HFF-Myc (cell line): Measurements from ENCODE around the gene ERMN.
"Not testable (repeated sequence)": the region's sequence is repeated elsewhere in the genome, so short reads cannot be mapped to it uniquely, and the experiment has no call there.

Source experiments
- DNase-seq: peaks from one replicate; pipeline ENCODE4 v3.0.0-alpha.2; 2011; ENCODE audit warnings: low read depth; ENCODE audit errors: extremely low read depth
- H3K4me3 ChIP-seq: replicated peaks from 2 replicates; pipeline ENCODE4 v1.5.1; 2011; ENCODE audit warnings: low read depth, mild to moderate bottlenecking, control low read depth, low read length
- CTCF ChIP-seq: IDR thresholded peaks from 2 replicates; pipeline ENCODE4 v1.5.1; 2012; ENCODE audit warnings: mild to moderate bottlenecking, low read depth, low read length, control low read depth; ENCODE audit errors: missing control alignments

ERMN gene

GRCh38 chr2:157361526-157361925, 35.9 kb upstream of the ERMN start:
- DNase-seq: no peak
- no peak overlapping the region for H3K4me3 ChIP-seq
- no peak for TF ChIP-seq CTCF

DNA sequence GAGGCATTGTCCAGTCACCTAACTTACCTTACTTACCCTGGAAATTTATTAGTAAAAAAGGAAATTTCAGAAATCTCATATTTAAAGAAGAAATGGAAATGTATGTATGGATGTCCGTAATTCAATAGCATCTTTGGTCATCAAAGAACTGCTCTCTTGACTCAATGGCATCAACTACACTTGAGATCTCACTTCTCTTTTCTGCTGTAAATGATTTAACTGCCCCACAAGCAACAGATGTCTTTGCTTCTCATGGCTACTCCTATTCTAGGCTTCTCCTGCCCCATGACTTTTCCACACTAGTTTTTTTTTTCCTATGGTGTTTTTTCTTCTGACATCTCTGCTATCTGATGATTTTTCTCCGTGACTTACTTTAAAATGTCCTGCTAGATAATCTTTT, 34.0 kb upstream of the ERMN start:
- H3K4me3 ChIP-seq: no peak overlapping the region
- no peak for DNase-seq
- no peak for TF ChIP-seq CTCF

- H3K4me3 ChIP-seq: no peak overlapping the region
- no peak for TF ChIP-seq CTCF
- peak; percentile 2 for DNase-seq
Observed at GRCh38 chr2:157355618-157356017, 30.0 kb upstream of the ERMN start.

GRCh38 chr2:157349949-157350515, 24.4 kb upstream of the ERMN start:
- DNase-seq: no peak
- no peak overlapping the region for H3K4me3 ChIP-seq
- no peak for TF ChIP-seq CTCF

DNA sequence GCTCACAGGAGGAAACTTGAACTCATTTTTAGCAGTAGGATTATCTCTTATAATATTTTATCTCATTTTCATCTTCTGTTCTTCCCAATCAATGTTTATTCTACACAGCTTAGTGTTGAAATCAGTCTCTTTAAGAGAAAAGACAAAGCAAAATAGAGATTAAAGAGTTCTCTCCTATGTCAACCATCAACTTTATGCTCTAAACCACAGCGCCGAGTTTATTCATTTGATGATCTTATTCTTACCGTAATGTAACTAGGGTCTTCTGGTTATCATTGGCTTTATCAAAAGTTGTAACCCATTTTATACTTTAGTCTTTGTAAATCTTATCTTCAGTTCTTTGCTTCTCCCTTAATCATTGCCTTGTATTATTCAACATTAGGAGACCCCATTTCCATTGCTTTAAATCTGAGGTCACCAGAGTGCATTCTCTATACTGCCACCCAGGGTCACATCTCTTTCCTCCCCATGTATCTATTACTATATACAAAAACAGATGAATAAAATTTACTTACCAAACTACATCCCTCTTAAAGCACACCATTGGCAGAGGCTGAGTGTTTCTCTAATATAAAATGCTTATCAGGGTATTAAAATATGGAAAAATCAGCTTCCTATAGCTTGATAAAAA, 22.8 kb upstream of the ERMN start:
- no peak for TF ChIP-seq CTCF
- no peak for DNase-seq
- no peak overlapping the region for H3K4me3 ChIP-seq

- DNase-seq: no peak
- no peak overlapping the region for H3K4me3 ChIP-seq
- no peak for TF ChIP-seq CTCF
Observed at GRCh38 chr2:157345647-157346389, 20.2 kb upstream of the ERMN start.

DNA sequence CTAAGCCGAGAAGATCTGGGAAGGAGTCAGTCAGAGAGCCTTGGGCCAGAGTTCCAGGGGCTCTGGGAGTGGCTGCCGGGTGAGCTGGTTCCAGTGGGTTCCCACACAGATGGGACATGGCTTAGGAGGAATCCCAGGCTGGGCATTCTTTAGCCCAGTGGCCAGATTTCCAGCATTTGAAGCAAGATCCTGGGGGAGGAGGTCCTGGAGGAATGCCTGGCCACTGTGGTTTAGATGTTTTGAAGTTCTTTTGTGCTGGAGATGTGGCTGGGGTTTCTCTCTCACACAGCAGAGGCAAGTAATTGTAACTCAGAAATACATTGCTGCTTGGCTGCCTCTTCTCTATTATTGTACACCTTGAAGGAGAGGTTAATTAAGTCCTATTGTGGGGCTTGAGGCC, 15.8 kb upstream of the ERMN start:
- H3K4me3 ChIP-seq, DNase-seq: not testable (repeated sequence)
